GM12891 (cell line): ENCODE measurements around the gene RNF144A.

Source experiments
- DNase-seq: peaks from one replicate; pipeline ENCODE4 v3.0.0; 2011; ENCODE audit warnings: low spot score; ENCODE audit not compliant: insufficient read length
- FAIRE-seq: peaks from 2 replicates; lab custom pipeline; 2011; peaks lifted over from hg19 to GRCh38; lab: Jason Lieb, UNC
- PAX5 ChIP-seq: IDR thresholded peaks from 2 replicates; pipeline ENCODE4 v1.6.1; 2011; ENCODE audit warnings: low read length, moderate library complexity, mild to moderate bottlenecking; ENCODE audit not compliant: insufficient read depth, severe bottlenecking
- POLR2A ChIP-seq: IDR thresholded peaks from 2 replicates; pipeline ENCODE4 v1.6.1; 2011; ENCODE audit warnings: low read depth, low read length, control low read depth
- POLR2AphosphoS5 ChIP-seq: IDR thresholded peaks from 2 replicates; pipeline ENCODE4 v1.6.1; 2011; ENCODE audit warnings: low read depth, low read length, control low read depth
- POU2F2 ChIP-seq: IDR thresholded peaks from 2 replicates; pipeline ENCODE4 v1.6.1; 2011; ENCODE audit warnings: low read depth, mild to moderate bottlenecking, control low read depth, low read length, moderate library complexity
- SPI1 ChIP-seq: IDR thresholded peaks from 2 replicates; pipeline ENCODE4 v1.6.1; 2011; ENCODE audit warnings: low read depth, low read length, control low read depth
- TAF1 ChIP-seq: IDR thresholded peaks from 2 replicates; pipeline ENCODE4 v1.6.1; 2011; ENCODE audit warnings: low read depth, low read length, control low read depth

The RNF144A gene

GRCh38 chr2:7024261-7024660, 107.0 kb downstream of the RNF144A start:
- no peak for TF ChIP-seq SPI1
- TF ChIP-seq TAF1 = no peak
- no peak for TF ChIP-seq POLR2AphosphoS5
- no peak for TF ChIP-seq POU2F2
- no peak for TF ChIP-seq POLR2A
- no peak for TF ChIP-seq PAX5
- DNase-seq (no peak), FAIRE-seq (no peak)

- TF ChIP-seq POLR2A (no peak), SPI1 (no peak), TAF1 (no peak), POU2F2 (no peak), POLR2AphosphoS5 (no peak), PAX5 (no peak)
- no peak for DNase-seq
- FAIRE-seq = peak; percentile 54
Observed at GRCh38 chr2:7025082-7025481, 107.9 kb downstream of the RNF144A start.

GRCh38 chr2:7026742-7027141, 109.5 kb downstream of the RNF144A start:
- no peak for DNase-seq
- no peak for TF ChIP-seq POU2F2
- no peak for TF ChIP-seq POLR2AphosphoS5
- no peak for TF ChIP-seq SPI1
- no peak for TF ChIP-seq PAX5
- no peak for TF ChIP-seq TAF1
- no peak for TF ChIP-seq POLR2A
- no peak for FAIRE-seq

- FAIRE-seq (no peak), DNase-seq (no peak)
- TF ChIP-seq PAX5 = no peak
- no peak for TF ChIP-seq TAF1
- TF ChIP-seq POU2F2 = no peak
- TF ChIP-seq POLR2A = no peak
- TF ChIP-seq POLR2AphosphoS5 = no peak
- no peak for TF ChIP-seq SPI1
Observed at GRCh38 chr2:7027411-7027810, 110.2 kb downstream of the RNF144A start.

GRCh38 chr2:7027956-7028655, 110.9 kb downstream of the RNF144A start:
- no peak for FAIRE-seq
- TF ChIP-seq POLR2AphosphoS5 = no peak
- TF ChIP-seq PAX5 = no peak
- no peak for TF ChIP-seq SPI1
- TF ChIP-seq TAF1 = no peak
- no peak for TF ChIP-seq POU2F2
- no peak for TF ChIP-seq POLR2A
- DNase-seq = no peak

- FAIRE-seq (no peak), DNase-seq (no peak)
- TF ChIP-seq SPI1 (0 out of 2 replicates have a peak, but pooled peaks have one; percentile 2), TAF1 (no peak)
Observed at GRCh38 chr2:7028846-7029245, 111.6 kb downstream of the RNF144A start.

GRCh38 chr2:7029291-7030059, 112.3 kb downstream of the RNF144A start:
- no peak for TF ChIP-seq POLR2A
- TF ChIP-seq POU2F2 = no peak
- TF ChIP-seq SPI1 = no peak
- no peak for TF ChIP-seq PAX5
- TF ChIP-seq TAF1 = no peak
- no peak for TF ChIP-seq POLR2AphosphoS5
- DNase-seq (no peak), FAIRE-seq (no peak)

GRCh38 chr2:7030810-7031209, 113.6 kb downstream of the RNF144A start:
- FAIRE-seq = no peak
- DNase-seq = no peak
- TF ChIP-seq TAF1 = no peak
- TF ChIP-seq POLR2A = no peak
- no peak for TF ChIP-seq PAX5
- TF ChIP-seq POLR2AphosphoS5 = no peak
- no peak for TF ChIP-seq POU2F2
- TF ChIP-seq SPI1 = no peak

- FAIRE-seq (no peak), DNase-seq (no peak)
- TF ChIP-seq POLR2AphosphoS5 = no peak
Observed at GRCh38 chr2:7031547-7032245, 114.5 kb downstream of the RNF144A start.
